ENCODE results near the gene NPL. TPM values are rescaled to one million over a fixed set of nuclear protein-coding genes. Genes with fewer than 3 reads are reported as not detected.
A peak's percentile ranks its signal among the peaks of the same experiment; 100 is the strongest.

Gene NPL
- total and polyA plus RNA-seq, 2 of the 13 experiments (the other 11 are each of a cell fraction or from before 2014, with no cell fraction given), result 0.03 to 0.04 TPM

DNA sequence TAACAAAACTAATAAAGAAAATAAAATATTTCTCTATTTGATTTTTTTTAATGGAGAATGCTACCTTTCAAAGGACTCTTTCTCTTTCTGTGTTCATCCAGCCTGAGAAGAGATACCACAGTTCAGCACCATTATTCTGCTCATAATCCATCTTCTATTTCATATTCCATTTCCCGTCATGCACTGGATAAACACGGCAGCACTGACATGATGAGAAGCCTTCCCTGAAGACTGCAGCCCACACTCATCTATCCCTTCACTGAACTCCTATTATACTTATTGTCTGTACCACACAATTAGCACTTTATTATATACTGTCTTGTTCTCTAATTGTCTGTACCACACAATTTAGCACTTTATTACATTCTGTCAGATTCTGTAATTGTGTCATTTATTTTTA, 10.7 kb upstream of the NPL start (continued):
- no peak for TF ChIP-seq ZNF546 (CRISPR knock-in tag; conservative IDR thresholded peaks at IDR 0.05)
- no peak for TF ChIP-seq GABPB1 (CRISPR knock-in tag; IDR thresholded peaks at IDR 0.05)

DNA sequence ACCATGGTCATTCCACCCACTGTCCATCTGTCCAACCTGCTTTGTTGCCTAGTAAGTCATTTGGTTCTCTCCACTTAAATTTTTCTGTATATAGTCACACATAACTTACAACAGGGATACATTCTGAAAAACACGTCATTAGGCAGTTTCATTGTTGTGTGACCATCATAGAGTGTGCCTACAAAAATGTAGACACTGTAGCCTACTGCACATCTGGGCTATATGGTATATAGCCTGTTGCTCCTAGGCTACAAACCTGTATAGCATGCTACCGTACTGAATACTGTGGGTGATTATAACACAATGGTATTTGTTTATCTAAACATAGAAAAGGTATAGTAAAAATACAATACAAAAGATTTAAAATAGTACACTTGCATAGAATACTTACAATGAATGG, 10.0 kb upstream of the NPL start:
- in situ Hi-C loops (cut with HindIII; ENCODE audit: extremely low pct_ligation_motif_present, low pct_unique_long_range_greater_than_20kb), result loop anchor here (25.0 kb wide), 1 partner anchor 692 kb away; no protein-coding TSS in a partner anchor
- BruUV-seq (replicated peaks), result no TSS peak

DNA sequence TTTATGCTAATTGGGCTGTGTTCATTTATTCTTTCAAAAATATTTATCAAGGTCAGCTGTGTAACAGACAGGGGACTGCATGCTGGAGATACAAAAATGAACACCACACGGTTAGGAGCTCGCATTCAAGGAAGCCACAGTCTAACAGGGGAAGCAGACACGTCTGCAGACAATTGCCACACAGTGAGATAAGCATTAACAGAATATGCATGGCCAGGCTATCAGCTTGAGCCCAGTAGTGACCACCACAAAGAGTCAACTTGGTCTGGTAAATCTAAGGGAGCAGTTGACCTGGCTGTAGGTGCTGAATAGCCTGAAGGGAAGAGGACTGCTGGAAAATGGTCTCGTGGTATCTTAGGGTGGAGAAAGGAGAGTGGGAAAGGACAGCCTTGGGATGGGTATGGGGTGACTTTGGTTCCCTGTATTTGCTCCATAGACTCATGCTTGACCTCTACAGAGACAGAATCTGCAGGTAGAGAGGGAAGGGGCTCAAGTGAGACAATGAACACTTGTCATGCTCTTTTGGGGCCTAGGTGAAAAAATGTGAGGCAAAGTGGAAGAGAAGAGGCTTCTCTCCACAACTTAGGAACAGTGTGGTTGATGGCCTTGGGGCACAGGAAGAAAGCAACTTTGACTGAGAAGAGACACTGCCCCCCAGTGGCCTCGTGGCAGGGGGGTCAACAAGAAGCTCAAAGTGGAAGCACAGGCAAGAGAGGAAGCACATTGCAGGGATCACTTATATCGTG, 7.6 kb upstream of the NPL start:
- no TSS peak for BruUV-seq (replicated peaks)
- Histone ChIP-seq H3K4me3 (replicated peaks in 1 of 3; ENCODE audit: insufficient read depth in 1 of 3, low read depth in 2 of 3, low read length in 3 of 3) (no peak overlapping the region), H3K9me3 (ENCODE audit: low read length) (no peaks in the 10 kb centered on the region), H4K20me1 (ENCODE audit: insufficient read depth, low read length) (no peaks in the 10 kb centered on the region), H3K79me2 (ENCODE audit: insufficient read depth, low read length) (no peaks in the 10 kb centered on the region), H3K27ac (ENCODE audit: extremely low read length, insufficient read depth, low read length) (no peak overlapping the region), H3K4me2 (ENCODE audit: low read depth, low read length) (no peak overlapping the region), H3K27me3 (ENCODE audit: control insufficient read depth in 1 of 2, insufficient read depth in 2 of 2, low read length in 2 of 2) (no peaks in the 10 kb centered on the region), H3K9ac (ENCODE audit: insufficient read depth, low read depth, low read length) (no peak overlapping the region), H3K4me1 (ENCODE audit: insufficient read depth, low read length) (no peaks in the 10 kb centered on the region), H2AFZ (ENCODE audit: low read length) (no peak overlapping the region), H3K36me3 (replicated peaks in 1 of 2; ENCODE audit: control insufficient read depth in 1 of 2, insufficient read depth in 2 of 2, low read length in 2 of 2) (no peaks in the 10 kb centered on the region)
- intact Hi-C loops (cut with micrococcal nuclease; ENCODE audit: unreplicated experiment), result loop anchor here (1.0 kb wide), 1 partner anchor 181 kb away; no protein-coding TSS in a partner anchor
- WGBS (ENCODE audit: low lambda C conversion rate), result 3% methylated on average over 6 of the region's 6 CpGs
- ATAC-seq, result peak; percentile 90
- CTCF ChIA-PET (ENCODE audit: low intra/inter-chr PET ratio, low total read pairs), result interaction anchor here (1.5 to 4.4 kb wide), 3 partner anchors 180 to 697 kb away, joined by 5 to 44 read pairs (median 9); no protein-coding TSS in a partner anchor
- peak; percentile 28 for DNase-seq (ENCODE audit: low spot score)
- POLR2A ChIA-PET, result no interaction called here
- in situ Hi-C loops (cut with HindIII; ENCODE audit: extremely low pct_ligation_motif_present, low pct_unique_long_range_greater_than_20kb), result loop anchor here (10.0 to 25.0 kb wide), 2 partner anchors 337 to 695 kb away; no protein-coding TSS in a partner anchor
- peak; percentile 40 for FAIRE-seq
- TF ChIP-seq GABPA (IDR thresholded peaks at IDR 0.05; ENCODE audit: low read depth, low read length) (no peak), GABPA (CRISPR knock-in tag; IDR thresholded peaks at IDR 0.05; ENCODE audit: low read depth) (peak; percentile 19; the same call in 1 of the 2 replicates), ATAD3A (CRISPR knock-in tag; IDR thresholded peaks at IDR 0.05) (no peak), FOXK1 (CRISPR knock-in tag; IDR thresholded peaks at IDR 0.05; ENCODE audit: borderline replicate concordance, low read depth) (0 out of 2 replicates have a peak, but pooled peaks have one; percentile 27), KDM2A (CRISPR knock-in tag; IDR thresholded peaks at IDR 0.05; ENCODE audit: borderline replicate concordance, low read depth) (peak; percentile 21; the same call in 1 of the 2 replicates), FOXA1 (IDR thresholded peaks at IDR 0.05) (no peak), FOXA1 (CRISPR knock-in tag; IDR thresholded peaks at IDR 0.05) (peak; percentile 70), XRCC5 (optimal IDR thresholded peaks at IDR 0.05; ENCODE audit: low read length) (peak; percentile 49), TBX2 (CRISPR knock-in tag; IDR thresholded peaks at IDR 0.05; ENCODE audit: borderline replicate concordance) (no peak), SMC3 (IDR thresholded peaks at IDR 0.05; ENCODE audit: low read length) (peak; percentile 69; the same call in 1 of the 2 replicates), STAG1 (CRISPR knock-in tag; IDR thresholded peaks at IDR 0.05) (peak; percentile 74), HMG20A (CRISPR knock-in tag; IDR thresholded peaks at IDR 0.05; ENCODE audit: borderline replicate concordance) (no peak), FOXA3 (CRISPR knock-in tag; IDR thresholded peaks at IDR 0.05) (peak; percentile 51; the same call in 1 of the 2 replicates), ZFX (CRISPR knock-in tag; IDR thresholded peaks at IDR 0.05; ENCODE audit: low read depth) (no peak)

More for the DNA sequence above, 10.0 kb upstream of the NPL start:
- no peaks in the 10 kb centered on the region for H4K20me1 ChIP-seq (ENCODE audit: insufficient read depth, low read length)
- intact Hi-C loops (cut with micrococcal nuclease; ENCODE audit: unreplicated experiment), result no loop called here
- ChIA-PET POLR2A (no interaction called here), CTCF (ENCODE audit: low intra/inter-chr PET ratio, low total read pairs) (no interaction called here)
- H3K79me2 ChIP-seq (ENCODE audit: insufficient read depth, low read length), result no peaks in the 10 kb centered on the region
- FAIRE-seq (no peak), DNase-seq (ENCODE audit: low spot score) (no peak), ATAC-seq (no peak)
- no peaks in the 10 kb centered on the region for H3K4me1 ChIP-seq (ENCODE audit: insufficient read depth, low read length)
- H2AFZ ChIP-seq (ENCODE audit: low read length), result no peak overlapping the region
- no peak overlapping the region for H3K9ac ChIP-seq (ENCODE audit: insufficient read depth, low read depth, low read length)
- 0% methylated on average over 2 of the region's 2 CpGs for WGBS (ENCODE audit: low lambda C conversion rate)
- H3K4me3 ChIP-seq (replicated peaks in 1 of 3; ENCODE audit: insufficient read depth in 1 of 3, low read depth in 2 of 3, low read length in 3 of 3), result no peak overlapping the region
- H3K27me3 ChIP-seq (ENCODE audit: control insufficient read depth in 1 of 2, insufficient read depth in 2 of 2, low read length in 2 of 2), result peaks cover 0 to 3% of the 10 kb centered on the region in 2 experiments; a peak in 2 of 5 replicates
- no peak for TF ChIP-seq ETV5 (CRISPR knock-in tag; IDR thresholded peaks at IDR 0.05; ENCODE audit: borderline replicate concordance)
- TF ChIP-seq ZNF674 (CRISPR knock-in tag; IDR thresholded peaks at IDR 0.05; ENCODE audit: low read depth), result no peak
- TF ChIP-seq ZFP82 (CRISPR knock-in tag; IDR thresholded peaks at IDR 0.05; ENCODE audit: borderline replicate concordance), result no peak
- TF ChIP-seq, protein P1, sequence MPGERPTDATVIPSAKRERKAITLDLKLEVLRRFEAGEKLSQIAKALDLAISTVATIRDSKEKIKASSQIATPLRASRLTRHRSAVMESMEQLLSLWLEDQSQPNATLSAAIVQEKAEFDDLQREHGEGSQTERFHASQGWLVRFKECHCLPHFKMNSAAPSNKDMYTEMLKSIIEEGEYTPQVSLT (CRISPR knock-in tag; IDR thresholded peaks at IDR 0.05; ENCODE audit: borderline replicate concordance, low read depth), result no peak
- no peak for TF ChIP-seq NFIC (IDR thresholded peaks at IDR 0.05; ENCODE audit: low read length)
- no peak overlapping the region for H3K4me2 ChIP-seq (ENCODE audit: low read depth, low read length)
- no peaks in the 10 kb centered on the region for H3K36me3 ChIP-seq (replicated peaks in 1 of 2; ENCODE audit: control insufficient read depth in 1 of 2, insufficient read depth in 2 of 2, low read length in 2 of 2)
- H3K9me3 ChIP-seq (ENCODE audit: low read length), result no peaks in the 10 kb centered on the region
- no peak overlapping the region for H3K27ac ChIP-seq (ENCODE audit: extremely low read length, insufficient read depth, low read length)

All from HepG2 (cell line).